Activated CD4-positive, alpha-beta memory T cell treated with anti-CD3 and anti-CD28 coated beads for 36 hours (primary cell): ENCODE data around the gene IRF3. TPM values are rescaled to one million over a fixed set of nuclear protein-coding genes. Genes with fewer than 3 reads are reported as not detected.

Experiments
- CTCF ChIA-PET: fragments of 350-600 bp; sonication (Branson Sonifier 250); formaldehyde crosslinking; loops from one replicate; lab custom pipeline; 2021; ENCODE audit warnings: antibody characterized with exemption, inconsistent platforms; lab: Charles Lee
- POLR2A ChIA-PET: fragments of 350-600 bp; sonication (Branson Sonifier 250); formaldehyde crosslinking; loops from one replicate; lab custom pipeline; 2021; ENCODE audit warnings: antibody characterized with exemption; lab: Charles Lee
- DNase-seq: peaks from one replicate; pipeline ENCODE4 v3.0.0-alpha.2; 2020
- H3K27ac Mint-ChIP-seq: one replicate; pipeline ENCODE4 v1.8.0; 2021; ENCODE audit warnings: mixed read lengths
- H3K27me3 Mint-ChIP-seq: one replicate; pipeline ENCODE4 v1.8.0; 2021; ENCODE audit warnings: mixed read lengths
- H3K36me3 Mint-ChIP-seq: one replicate; pipeline ENCODE4 v1.8.0; 2021; ENCODE audit warnings: mixed read lengths
- H3K4me1 Mint-ChIP-seq: one replicate; pipeline ENCODE4 v1.8.0; 2021; ENCODE audit warnings: low read depth, mixed read lengths
- H3K4me3 Mint-ChIP-seq: one replicate; pipeline ENCODE4 v1.8.0; 2021; ENCODE audit warnings: mild to moderate bottlenecking, mixed read lengths
- H3K9me3 Mint-ChIP-seq: one replicate; pipeline ENCODE4 v1.8.0; 2021; ENCODE audit warnings: mixed read lengths
- intact Hi-C: fragments of 100-400 bp; cut with micrococcal nuclease; formaldehyde crosslinking; loops from one replicate; pipeline ENCODE4 v1.15.1; 2023
- total RNA-seq, 2 experiments: library from RNA; stranded (reverse); gene quantifications; one replicate each; pipeline ENCODE4 v1.2.3, GENCODE V29; 2021

Gene IRF3
- total RNA-seq, 2 experiments from 2014 or later: 143 to 156 TPM

DNA sequence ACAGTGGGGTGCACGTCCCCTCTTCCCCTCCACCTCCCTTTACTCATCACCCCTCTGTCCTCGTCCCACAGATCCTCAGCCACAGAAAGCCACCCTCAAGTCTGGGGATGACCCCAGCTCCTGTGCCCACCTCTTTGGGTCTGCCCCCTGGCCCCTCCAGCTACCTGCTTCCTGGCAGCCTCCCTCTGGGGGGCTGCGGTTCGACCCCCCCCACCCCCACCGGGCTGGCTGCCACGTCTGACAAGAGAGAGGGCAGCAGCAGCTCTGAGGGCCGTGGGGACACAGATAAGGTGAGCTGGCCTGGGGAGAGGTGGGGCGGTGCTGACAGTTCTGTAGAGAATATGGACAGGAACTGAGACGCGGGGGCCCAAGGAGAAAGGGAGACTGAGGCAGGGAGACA, 11.1 kb downstream of the IRF3 start:
- Mint-ChIP-seq H3K4me3 (no peak overlapping the region), H3K9me3 (no peaks in the 10 kb centered on the region), H3K27ac (no peak overlapping the region), H3K36me3 (peaks cover 30% of the 10 kb centered on the region), H3K27me3 (no peaks in the 10 kb centered on the region), H3K4me1 (peaks cover 3% of the 10 kb centered on the region)
- ChIA-PET POLR2A (interaction anchor here (1.7 kb wide), 1 partner anchor 10 kb away, joined by 5 read pairs; no protein-coding TSS in a partner anchor), CTCF (interaction anchor here (2.0 kb wide), 1 partner anchor 13 kb away, joined by 5 read pairs; no protein-coding TSS in a partner anchor)
- DNase-seq: no peak
- intact Hi-C loops: no loop called here

DNA sequence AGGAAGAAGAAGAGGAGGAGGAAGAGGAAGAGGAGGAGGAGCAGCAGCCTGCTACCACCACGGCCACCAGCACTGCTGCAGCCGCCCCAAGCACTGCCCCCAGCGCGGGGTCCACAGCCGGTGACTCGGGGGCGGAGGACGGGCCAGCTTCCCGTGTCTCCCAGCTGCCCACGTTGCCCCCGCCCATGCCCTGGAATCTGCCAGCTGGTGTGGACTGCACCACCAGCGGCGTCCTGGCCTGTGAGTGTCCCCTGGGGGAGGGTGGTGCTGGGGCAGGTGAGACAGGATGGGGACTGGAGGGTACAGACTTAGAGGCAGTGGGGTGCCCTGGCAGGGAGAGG, 12.2 kb downstream of the IRF3 start:
- DNase-seq: no peak
- H3K4me1 Mint-ChIP-seq: no peaks in the 10 kb centered on the region
- H3K27me3 Mint-ChIP-seq: no peaks in the 10 kb centered on the region
- POLR2A ChIA-PET: no interaction called here
- no peaks in the 10 kb centered on the region for H3K9me3 Mint-ChIP-seq
- H3K4me3 Mint-ChIP-seq: no peak overlapping the region
- CTCF ChIA-PET: no interaction called here
- no peak overlapping the region for H3K27ac Mint-ChIP-seq
- intact Hi-C loops: no loop called here
- peaks cover 27% of the 10 kb centered on the region for H3K36me3 Mint-ChIP-seq

DNA sequence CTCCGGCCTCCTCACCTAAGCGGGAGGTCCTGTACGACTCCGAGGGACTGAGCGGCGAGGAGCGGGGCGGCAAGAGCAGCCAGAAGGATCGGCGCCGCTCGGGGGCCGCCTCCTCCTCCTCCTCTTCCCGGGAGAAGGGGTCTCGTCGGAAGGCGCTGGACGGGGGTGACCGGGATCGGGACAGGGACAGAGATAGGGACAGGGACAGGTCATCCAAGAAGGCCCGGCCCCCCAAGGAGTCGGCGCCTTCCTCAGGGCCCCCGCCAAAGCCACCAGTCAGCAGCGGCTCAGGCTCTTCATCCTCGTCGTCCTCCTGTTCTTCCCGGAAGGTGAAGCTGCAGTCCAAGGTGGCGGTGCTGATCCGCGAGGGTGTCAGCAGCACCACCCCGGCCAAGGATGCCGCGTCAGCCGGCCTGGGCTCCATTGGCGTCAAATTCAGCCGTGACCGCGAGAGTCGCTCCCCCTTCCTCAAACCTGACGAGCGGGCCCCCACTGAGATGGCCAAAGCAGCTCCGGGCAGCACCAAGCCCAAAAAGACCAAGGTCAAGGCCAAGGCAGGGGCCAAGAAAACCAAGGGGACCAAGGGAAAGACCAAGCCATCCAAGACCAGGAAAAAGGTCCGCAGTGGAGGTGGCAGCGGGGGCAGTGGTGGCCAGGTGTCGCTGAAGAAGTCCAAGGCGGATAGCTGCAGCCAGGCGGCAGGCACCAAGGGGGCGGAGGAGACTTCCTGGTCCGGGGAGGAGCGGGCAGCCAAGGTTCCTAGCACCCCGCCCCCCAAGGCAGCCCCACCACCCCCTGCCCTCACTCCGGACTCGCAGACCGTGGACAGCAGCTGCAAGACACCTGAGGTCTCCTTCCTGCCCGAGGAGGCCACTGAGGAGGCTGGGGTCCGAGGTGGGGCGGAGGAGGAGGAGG, 12.8 kb downstream of the IRF3 start:
- ChIA-PET CTCF (no interaction called here), POLR2A (no interaction called here)
- intact Hi-C loops: no loop called here
- Mint-ChIP-seq H3K36me3 (peaks cover 26% of the 10 kb centered on the region), H3K9me3 (no peaks in the 10 kb centered on the region), H3K4me1 (no peaks in the 10 kb centered on the region), H3K27ac (no peak overlapping the region), H3K4me3 (no peak overlapping the region), H3K27me3 (no peaks in the 10 kb centered on the region)
- no peak for DNase-seq

DNA sequence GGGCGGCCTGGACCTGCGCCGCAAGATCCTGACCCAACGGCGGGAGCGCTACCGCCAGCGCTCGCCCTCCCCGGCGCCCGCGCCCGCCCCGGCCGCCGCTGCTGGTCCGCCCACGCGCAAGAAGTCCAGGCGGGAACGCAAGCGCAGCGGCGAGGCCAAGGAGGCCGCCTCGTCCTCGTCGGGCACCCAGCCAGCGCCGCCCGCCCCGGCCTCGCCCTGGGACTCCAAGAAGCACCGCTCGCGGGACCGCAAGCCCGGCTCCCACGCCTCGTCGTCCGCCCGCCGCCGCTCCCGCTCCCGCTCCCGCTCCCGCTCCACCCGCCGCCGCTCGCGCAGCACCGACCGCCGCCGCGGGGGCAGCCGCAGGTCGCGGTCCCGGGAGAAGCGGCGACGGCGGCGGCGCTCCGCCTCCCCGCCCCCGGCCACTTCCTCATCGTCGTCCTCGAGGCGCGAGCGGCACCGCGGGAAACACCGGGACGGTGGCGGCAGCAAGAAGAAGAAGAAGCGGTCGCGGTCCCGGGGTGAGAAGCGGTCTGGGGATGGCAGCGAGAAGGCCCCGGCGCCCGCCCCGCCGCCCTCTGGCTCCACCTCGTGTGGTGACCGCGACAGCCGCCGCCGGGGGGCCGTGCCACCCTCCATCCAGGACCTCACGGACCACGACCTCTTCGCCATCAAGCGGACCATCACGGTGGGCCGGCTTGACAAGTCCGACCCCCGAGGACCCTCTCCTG, 13.7 kb downstream of the IRF3 start:
- H3K9me3 Mint-ChIP-seq: no peaks in the 10 kb centered on the region
- no peak for DNase-seq
- ChIA-PET CTCF (no interaction called here), POLR2A (no interaction called here)
- H3K36me3 Mint-ChIP-seq: peaks cover 22% of the 10 kb centered on the region
- H3K27ac Mint-ChIP-seq: no peak overlapping the region
- H3K27me3 Mint-ChIP-seq: no peaks in the 10 kb centered on the region
- peaks cover 2% of the 10 kb centered on the region for H3K4me1 Mint-ChIP-seq
- intact Hi-C loops: no loop called here
- no peak overlapping the region for H3K4me3 Mint-ChIP-seq

DNA sequence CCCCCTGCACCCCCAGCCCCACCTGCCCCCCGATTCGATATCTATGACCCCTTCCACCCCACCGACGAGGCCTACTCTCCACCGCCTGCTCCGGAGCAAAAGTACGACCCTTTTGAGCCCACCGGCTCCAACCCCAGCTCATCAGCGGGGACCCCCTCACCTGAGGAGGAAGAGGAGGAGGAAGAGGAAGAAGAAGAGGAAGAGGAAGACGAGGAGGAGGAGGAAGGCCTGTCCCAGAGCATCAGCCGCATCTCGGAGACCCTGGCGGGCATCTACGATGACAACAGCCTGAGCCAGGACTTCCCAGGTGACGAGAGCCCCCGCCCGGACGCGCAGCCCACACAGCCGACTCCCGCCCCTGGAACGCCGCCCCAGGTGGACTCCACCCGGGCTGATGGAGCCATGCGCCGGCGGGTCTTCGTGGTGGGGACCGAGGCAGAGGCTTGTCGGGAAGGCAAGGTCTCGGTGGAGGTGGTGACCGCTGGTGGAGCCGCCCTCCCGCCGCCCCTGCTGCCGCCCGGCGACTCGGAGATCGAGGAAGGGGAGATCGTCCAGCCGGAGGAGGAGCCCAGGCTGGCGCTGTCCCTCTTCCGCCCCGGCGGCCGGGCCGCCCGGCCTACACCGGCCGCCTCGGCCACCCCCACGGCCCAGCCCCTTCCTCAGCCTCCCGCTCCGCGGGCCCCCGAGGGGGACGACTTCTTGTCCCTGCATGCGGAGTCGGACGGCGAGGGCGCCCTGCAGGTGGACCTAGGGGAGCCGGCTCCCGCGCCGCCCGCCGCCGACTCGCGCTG, 14.4 kb downstream of the IRF3 start:
- intact Hi-C loops: no loop called here
- Mint-ChIP-seq H3K4me3 (no peak overlapping the region), H3K36me3 (peaks cover 21% of the 10 kb centered on the region), H3K27me3 (no peaks in the 10 kb centered on the region), H3K9me3 (no peaks in the 10 kb centered on the region), H3K27ac (no peak overlapping the region), H3K4me1 (peaks cover 2% of the 10 kb centered on the region)
- POLR2A ChIA-PET: no interaction called here
- CTCF ChIA-PET: no interaction called here
- DNase-seq: no peak

DNA sequence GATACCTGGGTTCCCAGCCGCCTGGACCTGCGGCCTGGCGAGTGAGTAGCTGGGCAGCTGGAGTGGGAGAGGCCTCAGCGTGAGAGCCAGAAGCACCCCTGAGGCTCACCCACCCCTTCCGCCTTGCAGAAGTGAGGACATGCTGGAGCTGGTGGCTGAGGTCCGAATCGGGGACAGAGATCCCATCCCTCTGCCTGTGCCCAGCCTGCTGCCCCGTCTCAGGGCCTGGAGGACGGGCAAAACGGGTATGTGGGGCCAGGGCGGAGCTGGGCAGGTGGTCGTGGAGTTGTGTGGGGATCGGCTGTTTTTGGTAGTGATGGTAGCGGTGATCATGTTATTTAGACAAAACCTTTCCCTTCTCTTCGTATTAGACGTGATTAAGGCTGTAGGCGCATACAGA, 19.1 kb downstream of the IRF3 start:
- CTCF ChIA-PET: interaction anchor here (1.1 kb wide), 1 partner anchor 34 kb away, joined by 3 read pairs; no protein-coding TSS in a partner anchor
- H3K9me3 Mint-ChIP-seq: no peaks in the 10 kb centered on the region
- no peak overlapping the region for H3K27ac Mint-ChIP-seq
- peaks cover 12% of the 10 kb centered on the region for H3K36me3 Mint-ChIP-seq
- intact Hi-C loops: no loop called here
- H3K27me3 Mint-ChIP-seq: no peaks in the 10 kb centered on the region
- H3K4me1 Mint-ChIP-seq: peaks cover 27% of the 10 kb centered on the region
- POLR2A ChIA-PET: no interaction called here
- DNase-seq: no peak
- H3K4me3 Mint-ChIP-seq: no peak overlapping the region

DNA sequence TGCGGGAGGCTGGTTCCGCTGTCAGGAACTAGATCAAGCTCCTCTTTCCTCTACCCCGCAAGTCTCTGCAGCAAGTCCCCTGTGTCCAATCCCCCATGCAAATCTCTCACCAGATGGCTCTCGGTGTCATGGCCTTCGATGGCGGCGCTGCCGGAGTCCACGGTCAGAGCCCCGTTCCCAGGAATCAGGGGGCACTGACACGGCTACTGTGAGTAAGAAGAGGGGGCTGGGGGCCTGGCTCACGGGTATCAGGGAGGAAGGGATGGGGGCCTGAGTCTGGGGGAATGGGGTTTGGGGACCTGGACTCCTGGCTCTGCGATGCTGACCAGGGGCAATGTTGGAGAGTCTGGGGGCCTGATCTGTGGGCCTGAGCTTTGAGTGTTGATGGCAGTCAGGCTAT, 19.7 kb downstream of the IRF3 start:
- Mint-ChIP-seq H3K9me3 (no peaks in the 10 kb centered on the region), H3K27me3 (no peaks in the 10 kb centered on the region), H3K36me3 (peaks cover 12% of the 10 kb centered on the region), H3K4me1 (peaks cover 28% of the 10 kb centered on the region), H3K27ac (no peak overlapping the region), H3K4me3 (no peak overlapping the region)
- POLR2A ChIA-PET: no interaction called here
- CTCF ChIA-PET: interaction anchor here (1.1 kb wide), 1 partner anchor 35 kb away, joined by 3 read pairs; no protein-coding TSS in a partner anchor
- intact Hi-C loops: no loop called here
- DNase-seq: no peak

DNA sequence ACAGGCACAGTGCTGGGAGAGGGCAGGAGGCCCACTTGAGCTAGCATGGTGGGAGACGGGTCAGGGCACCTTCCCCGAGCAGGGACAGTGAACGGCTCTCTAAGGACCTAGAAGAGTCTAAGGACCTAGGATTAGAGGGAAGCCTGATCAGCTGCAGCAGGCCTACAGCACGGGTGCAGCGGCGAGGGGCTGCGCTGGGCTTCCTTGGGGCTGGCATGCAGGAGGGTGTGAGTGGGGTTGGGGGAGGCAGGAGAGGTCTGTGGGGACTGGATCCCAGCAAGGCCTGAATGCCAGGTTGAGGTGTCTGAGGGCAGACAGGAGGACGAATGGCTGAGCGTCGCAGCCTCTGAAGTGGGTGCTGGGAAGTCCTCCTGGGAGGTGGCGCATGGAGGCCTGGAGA, 20.1 kb downstream of the IRF3 start:
- Mint-ChIP-seq H3K27me3 (no peaks in the 10 kb centered on the region), H3K36me3 (peaks cover 15% of the 10 kb centered on the region), H3K4me1 (peaks cover 30% of the 10 kb centered on the region), H3K27ac (no peak overlapping the region), H3K9me3 (no peaks in the 10 kb centered on the region), H3K4me3 (no peak overlapping the region)
- POLR2A ChIA-PET: no interaction called here
- intact Hi-C loops: no loop called here
- DNase-seq: no peak
- CTCF ChIA-PET: interaction anchor here (1.1 kb wide), 1 partner anchor 35 kb away, joined by 3 read pairs; no protein-coding TSS in a partner anchor

DNA sequence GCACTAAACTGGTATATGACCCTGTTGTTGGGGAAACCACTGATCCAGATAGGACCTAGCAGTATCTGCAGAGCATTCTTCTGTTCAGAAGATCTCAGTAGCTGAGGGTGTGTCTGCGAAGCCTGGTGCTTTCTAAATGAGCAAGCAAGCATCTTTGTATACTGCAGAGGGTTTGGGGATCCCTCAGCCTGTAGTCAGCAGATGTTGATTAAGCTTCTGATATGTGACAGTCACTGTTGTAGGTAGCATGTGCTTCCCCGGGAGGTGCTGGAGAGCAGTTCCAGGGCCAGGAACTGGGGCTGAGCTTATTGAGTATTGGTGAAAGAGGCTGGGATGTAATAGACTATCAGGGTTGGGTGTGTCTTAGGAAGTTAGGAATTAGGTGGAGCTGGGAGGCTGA, 22.2 kb downstream of the IRF3 start:
- H3K36me3 Mint-ChIP-seq: peaks cover 12% of the 10 kb centered on the region
- peaks cover 44% of the 10 kb centered on the region for H3K4me1 Mint-ChIP-seq
- CTCF ChIA-PET: interaction anchor here (0.8 to 3.2 kb wide), 6 partner anchors 20 to 170 kb away, joined by 3 to 26 read pairs (median 4); partner anchors contain the start of gene FUZ

DNA sequence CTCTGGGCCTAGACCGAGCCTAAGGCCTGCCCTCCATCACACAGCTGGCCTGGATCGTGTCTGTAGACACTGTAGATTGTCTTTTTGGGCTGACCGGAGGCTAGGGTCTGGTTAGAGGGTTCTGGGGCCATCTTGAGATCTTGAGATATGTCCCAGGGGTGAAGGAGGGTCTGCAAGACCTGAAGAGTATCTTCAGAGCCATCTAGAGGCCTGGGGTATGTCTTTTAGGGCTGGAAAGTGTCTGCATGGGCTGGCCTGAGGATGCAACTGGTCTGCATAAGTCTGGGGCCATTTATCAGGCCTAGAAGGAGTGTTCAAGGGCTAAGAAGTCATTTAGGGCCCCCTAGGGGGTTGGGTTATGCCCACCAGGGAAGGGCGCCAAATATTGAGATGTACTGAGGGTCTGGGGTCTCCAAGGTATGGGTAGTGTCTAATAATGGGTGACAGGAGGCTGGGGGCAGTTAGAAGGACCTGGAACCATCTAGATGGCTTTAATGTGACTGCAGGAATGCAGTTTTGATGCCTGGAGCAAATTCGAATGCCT, 23.1 kb downstream of the IRF3 start:
- H3K36me3 Mint-ChIP-seq: peaks cover 12% of the 10 kb centered on the region
- H3K4me1 Mint-ChIP-seq: peaks cover 50% of the 10 kb centered on the region
- no peak for DNase-seq
- POLR2A ChIA-PET: interaction anchor here (1.2 to 3.4 kb wide), 5 partner anchors 22 to 52 kb away, joined by 4 to 48 read pairs (median 10); partner anchors contain the start of genes PRMT1 and PRR12
- H3K4me3 Mint-ChIP-seq: peak overlapping the region; percentile 99
- no peaks in the 10 kb centered on the region for H3K27me3 Mint-ChIP-seq
- H3K9me3 Mint-ChIP-seq: no peaks in the 10 kb centered on the region
- H3K27ac Mint-ChIP-seq: peak overlapping the region; percentile 90
- CTCF ChIA-PET: interaction anchor here (0.6 to 3.2 kb wide), 6 partner anchors 29 to 407 kb away, joined by 3 to 26 read pairs (median 4); partner anchors contain the start of gene PRMT1
- intact Hi-C loops: loop anchor here (1.0 to 2.0 kb wide), 2 partner anchors 190 to 234 kb away; partner anchors contain the start of gene ALDH16A1

More for the DNA sequence above, 22.2 kb downstream of the IRF3 start:
- Mint-ChIP-seq H3K9me3 (no peaks in the 10 kb centered on the region), H3K27ac (peak overlapping the region; percentile 68), H3K27me3 (no peaks in the 10 kb centered on the region), H3K4me3 (peak overlapping the region; percentile 99)
- DNase-seq: peak; percentile 60
- POLR2A ChIA-PET: interaction anchor here (0.7 to 3.0 kb wide), 6 partner anchors 12 to 34 kb away, joined by 3 to 20 read pairs (median 5); no protein-coding TSS in a partner anchor
- intact Hi-C loops: loop anchor here (2.0 kb wide), 1 partner anchor 191 kb away; the partner anchor contains the start of gene ALDH16A1
